ENCODE measurements around the gene DDX55. TPM values are rescaled to one million over a fixed set of nuclear protein-coding genes. Genes with fewer than 3 reads are reported as not detected.

The DDX55 gene
- total and polyA plus RNA-seq, 2 of the 13 experiments (the other 11 are each of a cell fraction or from before 2014, with no cell fraction given) = 22.2 to 37.0 TPM

DNA sequence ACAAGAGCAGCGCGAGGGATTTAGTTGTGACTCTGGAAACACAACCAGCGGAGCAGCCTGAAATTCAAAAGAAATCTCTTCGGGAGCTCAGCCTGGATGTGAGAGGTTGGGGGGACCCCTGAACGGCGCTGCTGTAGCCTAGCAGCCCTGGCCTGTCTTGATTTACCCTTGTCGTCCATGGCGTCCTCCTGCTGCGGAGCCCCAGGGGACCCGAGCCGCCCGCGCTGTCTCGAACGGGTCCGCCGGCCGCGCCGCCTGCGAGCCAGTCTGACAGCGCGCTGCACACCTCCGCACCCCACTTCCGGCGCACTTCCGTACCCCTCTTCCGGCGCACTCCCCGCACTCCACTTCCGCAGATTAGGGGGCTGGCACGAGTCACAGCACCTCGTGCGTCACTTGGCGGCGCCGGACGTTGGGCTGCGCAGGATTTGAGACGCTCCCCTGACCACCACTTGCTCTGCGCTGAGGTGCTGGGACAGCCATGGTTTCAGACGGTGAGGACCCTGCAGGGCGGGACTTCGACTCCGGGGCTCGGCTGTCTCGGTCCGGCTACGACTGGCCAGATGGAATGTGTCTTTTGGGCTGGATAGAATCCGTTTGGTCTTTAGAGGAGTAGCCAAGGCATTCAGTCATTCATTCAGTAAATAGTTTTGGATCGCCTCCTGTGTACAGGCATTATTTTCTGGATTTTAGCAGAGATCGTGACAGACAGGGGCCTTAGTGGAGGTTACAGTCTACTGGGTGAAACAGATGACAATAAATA is 31.7 kb downstream of the DDX55 start, which contains the start of the genes EIF2B1 and GTF2H3 (continued):
- TF ChIP-seq, protein P1, sequence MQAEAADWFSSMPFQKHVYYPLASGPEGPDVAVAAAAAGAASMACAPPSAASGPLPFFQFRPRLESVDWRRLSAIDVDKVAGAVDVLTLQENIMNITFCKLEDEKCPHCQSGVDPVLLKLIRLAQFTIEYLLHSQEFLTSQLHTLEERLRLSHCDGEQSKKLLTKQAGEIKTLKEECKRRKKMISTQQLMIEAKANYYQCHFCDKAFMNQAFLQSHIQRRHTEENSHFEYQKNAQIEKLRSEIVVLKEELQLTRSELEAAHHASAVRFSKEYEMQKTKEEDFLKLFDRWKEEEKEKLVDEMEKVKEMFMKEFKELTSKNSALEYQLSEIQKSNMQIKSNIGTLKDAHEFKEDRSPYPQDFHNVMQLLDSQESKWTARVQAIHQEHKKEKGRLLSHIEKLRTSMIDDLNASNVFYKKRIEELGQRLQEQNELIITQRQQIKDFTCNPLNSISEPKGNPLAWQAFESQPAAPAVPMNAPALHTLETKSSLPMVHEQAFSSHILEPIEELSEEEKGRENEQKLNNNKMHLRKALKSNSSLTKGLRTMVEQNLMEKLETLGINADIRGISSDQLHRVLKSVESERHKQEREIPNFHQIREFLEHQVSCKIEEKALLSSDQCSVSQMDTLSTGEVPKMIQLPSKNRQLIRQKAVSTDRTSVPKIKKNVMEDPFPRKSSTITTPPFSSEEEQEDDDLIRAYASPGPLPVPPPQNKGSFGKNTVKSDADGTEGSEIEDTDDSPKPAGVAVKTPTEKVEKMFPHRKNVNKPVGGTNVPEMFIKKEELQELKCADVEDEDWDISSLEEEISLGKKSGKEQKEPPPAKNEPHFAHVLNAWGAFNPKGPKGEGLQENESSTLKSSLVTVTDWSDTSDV (CRISPR knock-in tag; IDR thresholded peaks at IDR 0.05) = no peak
- TF ChIP-seq ZFP82 (CRISPR knock-in tag; IDR thresholded peaks at IDR 0.05; ENCODE audit: borderline replicate concordance) = no peak
- TF ChIP-seq, protein P2, sequence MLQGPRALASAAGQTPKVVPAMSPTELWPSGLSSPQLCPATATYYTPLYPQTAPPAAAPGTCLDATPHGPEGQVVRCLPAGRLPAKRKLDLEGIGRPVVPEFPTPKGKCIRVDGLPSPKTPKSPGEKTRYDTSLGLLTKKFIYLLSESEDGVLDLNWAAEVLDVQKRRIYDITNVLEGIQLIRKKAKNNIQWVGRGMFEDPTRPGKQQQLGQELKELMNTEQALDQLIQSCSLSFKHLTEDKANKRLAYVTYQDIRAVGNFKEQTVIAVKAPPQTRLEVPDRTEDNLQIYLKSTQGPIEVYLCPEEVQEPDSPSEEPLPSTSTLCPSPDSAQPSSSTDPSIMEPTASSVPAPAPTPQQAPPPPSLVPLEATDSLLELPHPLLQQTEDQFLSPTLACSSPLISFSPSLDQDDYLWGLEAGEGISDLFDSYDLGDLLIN (CRISPR knock-in tag; IDR thresholded peaks at IDR 0.05; ENCODE audit: borderline replicate concordance) = peak; percentile 86
- TF ChIP-seq ZNF572 (CRISPR knock-in tag; IDR thresholded peaks at IDR 0.05) = no peak
- TF ChIP-seq NR2F6 (IDR thresholded peaks at IDR 0.05) = no peak
- TF ChIP-seq NR2F6 (CRISPR knock-in tag; IDR thresholded peaks at IDR 0.05) = peak; percentile 73; the same call in 1 of the 2 replicates
- TF ChIP-seq ZNF230 (CRISPR knock-in tag; IDR thresholded peaks at IDR 0.05) = 0 out of 2 replicates have a peak, but pooled peaks have one; percentile 86
- TF ChIP-seq ZNF543 (CRISPR knock-in tag; IDR thresholded peaks at IDR 0.05) = no peak
- peak; percentile 95; the same call in 1 of the 2 replicates for TF ChIP-seq ZNF766 (CRISPR knock-in tag; IDR thresholded peaks at IDR 0.05; ENCODE audit: borderline replicate concordance)
- TF ChIP-seq HOXD1 (CRISPR knock-in tag; IDR thresholded peaks at IDR 0.05) = peak; percentile 66
- TF ChIP-seq HNF4A (CRISPR knock-in tag; IDR thresholded peaks at IDR 0.05) = peak; percentile 9; the same call in 1 of the 2 replicates
- TF ChIP-seq ZSCAN31 (CRISPR knock-in tag; IDR thresholded peaks at IDR 0.05; ENCODE audit: low read depth) = peak; percentile 85
- peak; percentile 99 for TF ChIP-seq POLR2G (IDR thresholded peaks at IDR 0.05; ENCODE audit: low read depth, low read length)
- peak; percentile 95 for TF ChIP-seq SIN3B (IDR thresholded peaks at IDR 0.05; ENCODE audit: low read length)
- peak; percentile 70; the same call in 1 of the 2 replicates for TF ChIP-seq ZNF564 (CRISPR knock-in tag; IDR thresholded peaks at IDR 0.05)
- peak; percentile 79; the same call in 1 of the 2 replicates for TF ChIP-seq ZNF552 (CRISPR knock-in tag; IDR thresholded peaks at IDR 0.05; ENCODE audit: borderline replicate concordance)
- peak; percentile 90 for TF ChIP-seq ETV5 (CRISPR knock-in tag; IDR thresholded peaks at IDR 0.05; ENCODE audit: borderline replicate concordance)
- TF ChIP-seq ZNF549 (CRISPR knock-in tag; IDR thresholded peaks at IDR 0.05) = no peak
- peak; percentile 98 for TF ChIP-seq FOXK1 (CRISPR knock-in tag; IDR thresholded peaks at IDR 0.05; ENCODE audit: borderline replicate concordance, low read depth)
- TF ChIP-seq, protein P3, sequence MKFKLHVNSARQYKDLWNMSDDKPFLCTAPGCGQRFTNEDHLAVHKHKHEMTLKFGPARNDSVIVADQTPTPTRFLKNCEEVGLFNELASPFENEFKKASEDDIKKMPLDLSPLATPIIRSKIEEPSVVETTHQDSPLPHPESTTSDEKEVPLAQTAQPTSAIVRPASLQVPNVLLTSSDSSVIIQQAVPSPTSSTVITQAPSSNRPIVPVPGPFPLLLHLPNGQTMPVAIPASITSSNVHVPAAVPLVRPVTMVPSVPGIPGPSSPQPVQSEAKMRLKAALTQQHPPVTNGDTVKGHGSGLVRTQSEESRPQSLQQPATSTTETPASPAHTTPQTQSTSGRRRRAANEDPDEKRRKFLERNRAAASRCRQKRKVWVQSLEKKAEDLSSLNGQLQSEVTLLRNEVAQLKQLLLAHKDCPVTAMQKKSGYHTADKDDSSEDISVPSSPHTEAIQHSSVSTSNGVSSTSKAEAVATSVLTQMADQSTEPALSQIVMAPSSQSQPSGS (CRISPR knock-in tag; IDR thresholded peaks at IDR 0.05) = peak; percentile 89
- peak; percentile 82; the same call in 1 of the 2 replicates for TF ChIP-seq ZNF670 (CRISPR knock-in tag; IDR thresholded peaks at IDR 0.05; ENCODE audit: borderline replicate concordance)
- no peak for TF ChIP-seq MAFG (CRISPR knock-in tag; IDR thresholded peaks at IDR 0.05)
- TF ChIP-seq, protein P4, sequence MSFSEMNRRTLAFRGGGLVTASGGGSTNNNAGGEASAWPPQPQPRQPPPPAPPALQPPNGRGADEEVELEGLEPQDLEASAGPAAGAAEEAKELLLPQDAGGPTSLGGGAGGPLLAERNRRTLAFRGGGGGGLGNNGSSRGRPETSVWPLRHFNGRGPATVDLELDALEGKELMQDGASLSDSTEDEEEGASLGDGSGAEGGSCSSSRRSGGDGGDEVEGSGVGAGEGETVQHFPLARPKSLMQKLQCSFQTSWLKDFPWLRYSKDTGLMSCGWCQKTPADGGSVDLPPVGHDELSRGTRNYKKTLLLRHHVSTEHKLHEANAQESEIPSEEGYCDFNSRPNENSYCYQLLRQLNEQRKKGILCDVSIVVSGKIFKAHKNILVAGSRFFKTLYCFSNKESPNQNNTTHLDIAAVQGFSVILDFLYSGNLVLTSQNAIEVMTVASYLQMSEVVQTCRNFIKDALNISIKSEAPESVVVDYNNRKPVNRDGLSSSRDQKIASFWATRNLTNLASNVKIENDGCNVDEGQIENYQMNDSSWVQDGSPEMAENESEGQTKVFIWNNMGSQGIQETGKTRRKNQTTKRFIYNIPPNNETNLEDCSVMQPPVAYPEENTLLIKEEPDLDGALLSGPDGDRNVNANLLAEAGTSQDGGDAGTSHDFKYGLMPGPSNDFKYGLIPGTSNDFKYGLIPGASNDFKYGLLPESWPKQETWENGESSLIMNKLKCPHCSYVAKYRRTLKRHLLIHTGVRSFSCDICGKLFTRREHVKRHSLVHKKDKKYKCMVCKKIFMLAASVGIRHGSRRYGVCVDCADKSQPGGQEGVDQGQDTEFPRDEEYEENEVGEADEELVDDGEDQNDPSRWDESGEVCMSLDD (CRISPR knock-in tag; IDR thresholded peaks at IDR 0.05; ENCODE audit: borderline replicate concordance) = peak; percentile 90; the same call in 1 of the 2 replicates

All from HepG2 (cell line).